GM18502 (cell line): ENCODE measurements around the gene TPBGL.

ENCODE experiments used
- ATAC-seq: cut with Tn5 transposase; IDR thresholded peaks from one replicate; pipeline ENCODE4 v1.9.1; 2021; ENCODE audit warnings: mild to moderate bottlenecking; ENCODE audit not compliant: unreplicated experiment, poor library complexity

The TPBGL gene

DNA sequence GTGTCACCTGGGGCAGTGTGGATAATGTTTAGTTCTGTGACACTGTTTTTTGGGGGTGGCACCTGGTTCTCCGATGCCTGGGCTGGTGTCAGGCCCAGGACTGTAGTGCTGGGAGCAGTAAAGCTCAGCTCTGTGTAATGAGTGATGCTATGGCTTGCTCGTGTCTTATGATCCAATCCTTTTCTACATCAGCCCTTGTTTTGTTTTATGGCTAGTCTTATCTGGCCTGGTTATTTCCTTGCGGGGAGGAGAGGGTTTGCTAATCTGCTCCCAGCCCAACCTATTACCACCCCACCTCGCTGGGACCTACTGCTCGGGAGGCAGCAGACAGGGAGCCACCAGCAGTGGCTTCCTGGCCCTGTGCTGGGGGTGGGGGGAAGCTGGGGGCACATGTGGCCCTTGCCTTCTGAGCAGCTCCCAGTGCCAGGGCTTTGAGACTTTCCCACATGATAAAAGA is 35.0 kb upstream of the TPBGL start:
- no peak for ATAC-seq

DNA sequence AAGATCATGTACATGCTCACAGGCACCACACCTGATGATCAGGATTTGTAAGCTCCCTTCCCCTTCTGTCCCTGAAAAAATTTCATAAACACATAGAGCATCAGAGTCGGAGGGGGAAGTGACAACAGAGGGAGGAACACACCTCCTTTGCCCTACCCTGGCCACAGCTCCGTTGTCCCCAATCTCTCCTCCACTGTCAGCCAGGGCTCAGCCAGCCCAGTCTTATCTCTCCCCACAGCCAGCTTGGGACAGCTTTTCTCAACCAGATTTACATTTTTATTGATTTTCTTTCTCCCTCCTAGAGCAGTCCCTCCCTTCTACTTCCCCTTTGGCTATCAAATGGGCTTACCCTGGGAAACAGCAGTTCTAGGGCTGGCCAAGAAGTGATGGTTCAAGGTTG is 32.1 kb upstream of the TPBGL start:
- ATAC-seq: no peak

DNA sequence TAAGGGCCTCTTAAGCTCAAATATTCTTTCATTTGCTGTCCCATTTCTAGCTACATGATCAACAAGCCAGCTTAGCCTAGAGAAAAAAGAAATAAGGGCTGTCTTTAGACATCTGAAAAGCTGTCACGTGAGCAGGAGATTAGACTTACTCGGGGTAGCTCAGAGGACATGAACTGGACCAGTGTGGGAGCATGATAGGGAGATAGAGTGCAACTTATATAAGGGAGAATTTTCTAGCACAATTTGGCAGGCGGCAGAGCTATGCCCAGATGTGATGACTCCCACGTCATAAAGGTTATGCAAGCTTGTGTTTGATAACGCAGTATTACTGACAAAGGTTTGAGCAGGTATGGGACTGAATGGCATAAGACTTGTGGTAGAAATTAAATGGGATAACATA is 28.2 kb upstream of the TPBGL start:
- ATAC-seq: no peak

DNA sequence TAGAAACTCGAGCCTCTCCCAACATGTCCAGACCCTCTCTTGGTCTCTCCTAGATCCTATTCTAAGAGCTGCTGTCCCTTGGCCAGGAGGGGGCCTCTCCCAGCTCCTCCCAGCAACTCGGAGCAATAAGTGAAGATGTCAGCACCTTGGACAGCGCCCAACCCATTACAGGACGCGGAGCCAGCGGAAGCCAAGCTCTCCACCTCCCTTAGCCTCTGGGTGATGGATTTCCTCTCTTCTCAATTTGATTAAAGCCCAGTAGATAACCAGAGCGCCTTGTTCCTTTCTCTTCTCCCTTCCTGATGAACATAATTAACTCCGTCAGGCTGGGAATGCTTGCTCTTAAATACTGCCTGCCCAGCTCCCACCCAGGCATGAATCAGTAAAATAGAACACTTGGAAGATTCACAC is 26.2 kb upstream of the TPBGL start:
- no peak for ATAC-seq

DNA sequence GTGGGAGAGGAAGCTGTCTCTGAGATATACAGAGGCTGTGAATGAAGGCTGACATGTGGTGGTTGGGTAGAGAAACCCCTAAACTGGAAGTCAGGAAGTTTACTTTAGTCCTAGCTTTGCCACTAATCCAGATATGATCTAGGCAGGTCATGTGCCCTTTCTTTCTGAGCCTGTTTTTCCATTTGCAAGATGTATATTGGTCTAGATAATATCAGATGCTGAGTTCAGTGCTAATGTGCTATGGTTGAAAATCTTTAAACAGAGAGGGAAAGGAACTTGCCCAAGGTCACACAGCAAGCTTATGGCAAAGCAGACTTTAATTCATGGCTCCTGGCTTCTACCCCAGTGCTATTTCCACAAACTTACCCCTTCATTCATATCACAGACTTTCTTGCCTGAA is 25.7 kb upstream of the TPBGL start:
- no peak for ATAC-seq

DNA sequence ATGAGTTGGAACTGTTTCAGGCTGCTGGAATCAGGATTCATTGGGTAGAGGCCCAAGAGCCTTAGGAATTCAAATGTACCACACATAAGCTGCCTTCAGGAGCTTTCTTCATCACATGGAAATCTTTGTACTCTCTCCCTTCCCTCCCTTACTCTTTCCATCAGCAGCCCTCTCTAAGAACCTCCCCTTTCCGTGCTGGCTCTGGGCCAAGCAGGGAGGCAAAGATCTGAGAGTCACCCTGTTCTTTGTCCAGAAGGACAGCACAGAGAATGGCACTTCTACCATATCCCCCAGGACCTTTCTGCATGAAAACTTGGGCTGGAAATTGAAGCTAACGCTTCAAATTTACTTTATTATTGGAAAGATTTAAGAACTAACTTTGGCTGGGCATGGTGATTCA is 20.7 kb upstream of the TPBGL start:
- no peak for ATAC-seq

DNA sequence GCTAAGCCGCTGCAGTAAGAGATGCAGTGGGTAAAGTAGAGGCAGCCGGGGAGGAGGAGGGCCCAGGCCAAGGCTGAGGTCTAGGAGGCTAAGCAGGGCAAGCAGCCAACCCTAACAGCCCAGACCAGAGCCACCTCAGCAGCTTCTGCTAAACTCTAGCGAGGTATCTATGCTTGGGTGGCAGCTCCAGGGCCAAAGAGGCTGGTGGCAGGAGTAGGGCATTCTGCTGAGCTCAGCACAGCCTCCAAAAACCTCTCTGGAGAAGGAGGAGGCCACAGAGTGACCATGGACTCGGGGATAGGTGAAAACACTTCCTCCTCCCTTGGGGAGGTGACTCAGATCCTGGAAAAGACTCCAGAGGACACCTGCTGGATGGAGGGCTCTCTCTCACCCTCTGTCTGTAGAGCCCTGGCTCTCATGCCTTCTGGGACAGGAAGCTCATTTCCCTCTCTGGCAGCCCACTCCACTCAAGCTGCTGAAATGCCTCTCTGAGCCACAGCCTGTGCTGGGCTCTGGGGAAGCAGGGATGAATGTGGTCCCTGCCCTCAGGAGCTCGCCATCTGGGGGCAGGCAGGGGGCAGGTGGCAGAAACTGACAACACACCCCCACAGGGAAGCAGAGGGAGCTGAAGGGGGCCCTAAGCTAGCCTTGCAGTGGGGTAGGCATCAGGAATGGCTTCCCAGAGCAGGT is 16.5 kb upstream of the TPBGL start:
- no peak for ATAC-seq

DNA sequence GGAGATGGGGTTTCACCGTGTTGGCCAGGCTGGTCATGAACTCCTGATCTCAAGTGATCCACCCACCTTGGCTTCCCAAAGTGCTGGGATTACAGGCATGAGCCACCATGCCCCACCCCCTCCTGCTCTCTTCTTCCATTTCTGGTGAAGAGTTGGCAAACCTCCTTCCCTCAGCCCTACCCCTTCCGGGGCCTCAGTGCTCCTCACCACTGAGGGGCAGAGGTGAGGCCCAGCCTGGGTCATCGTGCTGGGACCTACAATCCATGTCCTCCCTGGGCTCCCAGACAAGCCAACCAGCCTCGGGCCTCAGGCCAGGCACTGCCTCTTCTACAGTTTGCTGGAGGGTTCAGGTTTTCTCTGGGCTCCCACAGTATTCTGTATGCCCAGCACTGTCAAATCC is 14.8 kb upstream of the TPBGL start:
- no peak for ATAC-seq

DNA sequence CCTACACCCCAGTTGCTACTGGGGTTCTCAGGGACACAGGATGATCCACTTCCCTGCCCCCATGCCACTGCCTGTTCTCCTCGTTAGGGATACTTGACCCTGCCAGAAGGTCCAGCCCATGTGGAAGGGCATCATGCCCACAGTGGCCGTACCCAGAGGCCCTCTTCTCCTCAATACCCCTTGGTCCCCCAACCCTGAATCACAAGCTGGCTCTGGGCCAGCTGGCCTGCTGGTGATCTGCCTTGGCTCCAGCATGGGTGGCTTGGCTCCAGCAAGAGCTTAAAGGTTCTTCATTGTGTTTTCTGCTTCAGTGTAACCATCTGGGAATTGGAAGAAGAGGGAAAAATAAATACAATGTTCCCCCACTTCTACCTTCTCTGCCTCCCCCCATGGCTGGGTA is 11.1 kb upstream of the TPBGL start:
- no peak for ATAC-seq

DNA sequence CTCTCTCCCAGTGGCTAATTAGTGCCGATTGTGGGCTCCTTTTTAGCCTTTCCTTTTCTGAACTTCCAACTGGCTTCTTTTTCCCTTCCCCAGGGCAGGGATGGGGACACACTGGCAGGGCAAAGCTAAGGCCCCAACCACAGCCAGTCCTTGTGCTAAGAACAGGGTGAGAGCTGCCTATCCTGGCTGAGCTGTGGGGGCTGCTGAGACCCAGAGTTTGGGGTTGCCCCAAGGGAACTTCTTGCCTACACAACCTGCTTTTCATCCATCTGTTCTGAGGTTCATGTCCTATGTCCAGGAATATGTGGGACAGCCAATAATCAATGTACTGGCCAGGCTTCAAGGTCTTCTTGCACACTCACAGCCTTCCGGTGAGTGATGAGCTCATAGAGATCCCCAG is 10.0 kb upstream of the TPBGL start:
- ATAC-seq: no peak

DNA sequence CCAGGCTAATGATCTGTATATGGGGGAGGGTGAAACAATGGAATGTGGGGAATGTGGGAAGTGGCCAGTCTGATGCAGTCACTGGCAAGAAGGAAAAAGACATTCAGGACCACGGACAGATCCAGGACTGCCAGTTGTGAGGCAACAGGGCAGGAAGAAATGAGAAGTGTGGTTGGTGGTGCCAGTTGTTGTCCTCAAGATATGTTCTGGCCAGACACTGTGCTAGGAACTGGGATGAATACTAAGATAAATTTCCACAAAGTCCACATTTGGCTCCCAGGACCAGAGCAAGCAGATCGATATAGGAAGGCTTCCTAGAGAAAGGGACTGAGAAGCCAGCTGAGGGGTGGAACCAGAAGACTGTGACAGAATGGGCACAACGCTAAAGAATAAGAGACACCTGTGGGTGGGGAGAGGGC is 6.8 kb upstream of the TPBGL start:
- no peak for ATAC-seq

DNA sequence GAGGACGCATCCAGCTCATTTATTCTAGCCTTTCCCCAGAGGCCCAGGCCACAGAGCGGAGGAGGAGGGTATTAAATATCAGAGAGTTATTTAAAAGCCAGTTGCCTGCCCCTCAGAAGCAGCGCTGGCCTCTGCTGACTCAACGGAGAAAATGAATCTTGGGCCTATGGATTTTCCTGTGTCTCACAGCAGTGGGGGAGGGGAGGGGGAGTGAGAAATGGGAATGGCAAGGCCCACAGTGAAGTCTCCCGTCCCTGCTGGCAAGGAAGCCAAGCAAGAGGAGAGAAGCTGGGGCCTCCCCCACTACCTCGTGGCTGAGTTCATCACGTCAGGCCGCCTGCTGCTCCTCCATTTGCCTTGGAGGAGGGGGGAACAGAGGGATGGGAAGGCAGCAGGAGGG is 4.5 kb upstream of the TPBGL start:
- ATAC-seq: no peak

DNA sequence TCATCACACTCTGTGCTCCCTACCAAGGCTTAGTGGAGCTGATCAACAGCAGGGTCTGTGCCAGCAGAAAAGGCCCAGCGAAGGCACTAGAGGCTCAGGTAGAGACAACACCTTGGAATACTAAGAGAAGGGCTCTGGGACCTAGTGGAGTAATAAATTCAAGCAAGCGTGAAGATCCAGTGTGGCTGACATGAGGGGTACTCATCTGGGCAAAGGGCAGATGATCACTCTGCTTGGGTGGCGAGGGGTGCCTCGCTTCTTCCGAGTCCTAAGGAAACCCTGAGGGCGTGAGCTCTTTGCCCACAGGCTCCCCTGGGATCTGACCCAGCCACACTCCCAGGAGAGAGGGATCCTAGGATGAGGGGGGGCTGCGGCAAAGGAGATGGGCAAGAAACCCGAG is 3.5 kb upstream of the TPBGL start:
- no peak for ATAC-seq

DNA sequence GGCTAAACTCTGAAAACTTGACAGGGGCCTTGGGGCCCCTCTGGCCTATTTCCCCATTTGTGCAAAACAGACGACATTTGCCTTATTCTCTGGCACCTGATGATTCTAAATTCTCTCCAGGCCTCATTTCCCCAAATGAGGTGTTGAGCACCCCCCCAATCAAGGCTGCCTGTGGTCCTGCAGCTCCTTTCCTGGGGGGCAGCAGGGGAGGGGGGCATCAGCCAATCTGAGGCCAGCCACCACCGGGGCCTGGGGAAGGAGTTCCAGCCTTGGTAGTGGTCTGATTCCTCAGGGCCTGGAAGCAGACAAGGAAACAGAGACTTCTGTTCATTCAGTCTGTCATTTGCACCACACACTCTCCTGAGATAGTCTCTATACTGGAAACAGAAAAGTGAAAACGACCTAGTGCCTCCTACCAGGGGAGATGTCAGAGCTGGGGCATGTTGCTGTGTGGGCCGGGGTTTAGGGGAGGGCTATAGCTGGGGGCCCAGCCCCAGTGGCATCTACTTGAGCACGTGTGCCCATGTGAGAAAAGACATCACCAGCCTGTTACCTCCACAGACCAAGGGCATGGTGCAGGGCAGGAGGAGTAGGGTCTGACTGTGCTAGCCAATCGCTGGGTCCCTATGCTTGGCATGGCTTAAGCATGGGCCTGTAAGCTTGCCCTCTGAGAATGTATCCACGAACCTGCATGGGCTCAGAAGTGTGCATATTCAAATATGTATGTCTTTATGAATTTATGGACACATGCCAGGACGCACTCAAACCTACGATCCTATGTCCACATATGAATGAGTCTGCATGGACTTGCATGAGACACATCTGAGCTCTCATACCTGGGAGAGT is 1.8 kb upstream of the TPBGL start:
- no peak for ATAC-seq

DNA sequence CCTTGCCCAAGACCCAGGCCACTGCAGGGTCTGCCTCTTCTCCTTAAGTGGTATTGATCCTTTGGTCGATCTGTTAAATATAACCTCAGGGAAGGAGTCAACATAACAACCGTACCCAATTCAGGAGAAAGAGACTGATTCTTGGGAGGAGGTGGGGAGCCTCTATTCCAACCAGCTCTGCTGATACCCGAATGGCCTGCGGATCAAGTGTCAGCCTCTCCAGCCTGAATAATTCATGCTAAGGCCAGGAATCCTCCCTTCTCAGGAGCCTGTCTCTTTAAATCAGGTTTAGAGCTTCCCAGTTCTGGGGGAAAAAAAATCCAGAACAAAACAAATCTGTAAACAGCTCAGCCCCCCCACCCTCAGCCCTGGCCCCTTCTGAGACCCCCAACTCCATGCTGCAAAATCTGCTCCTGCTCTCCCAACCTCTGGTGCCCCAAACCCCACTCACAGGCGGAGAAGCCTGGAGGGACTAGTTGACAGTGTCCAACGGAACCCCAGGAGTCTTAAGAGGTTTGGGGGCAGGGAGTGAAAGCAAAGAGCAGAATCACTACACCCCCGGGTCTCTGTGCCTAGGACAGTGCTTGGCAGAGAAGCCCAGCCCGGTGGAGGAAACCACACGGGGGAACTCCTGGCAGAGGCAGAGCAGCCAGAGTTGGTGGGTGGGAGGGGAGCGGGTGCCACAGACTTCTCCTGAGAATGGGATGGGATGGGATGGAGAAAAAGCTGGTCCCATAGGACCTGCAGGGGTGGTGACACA is 863 bp upstream of the TPBGL start:
- ATAC-seq: no peak

DNA sequence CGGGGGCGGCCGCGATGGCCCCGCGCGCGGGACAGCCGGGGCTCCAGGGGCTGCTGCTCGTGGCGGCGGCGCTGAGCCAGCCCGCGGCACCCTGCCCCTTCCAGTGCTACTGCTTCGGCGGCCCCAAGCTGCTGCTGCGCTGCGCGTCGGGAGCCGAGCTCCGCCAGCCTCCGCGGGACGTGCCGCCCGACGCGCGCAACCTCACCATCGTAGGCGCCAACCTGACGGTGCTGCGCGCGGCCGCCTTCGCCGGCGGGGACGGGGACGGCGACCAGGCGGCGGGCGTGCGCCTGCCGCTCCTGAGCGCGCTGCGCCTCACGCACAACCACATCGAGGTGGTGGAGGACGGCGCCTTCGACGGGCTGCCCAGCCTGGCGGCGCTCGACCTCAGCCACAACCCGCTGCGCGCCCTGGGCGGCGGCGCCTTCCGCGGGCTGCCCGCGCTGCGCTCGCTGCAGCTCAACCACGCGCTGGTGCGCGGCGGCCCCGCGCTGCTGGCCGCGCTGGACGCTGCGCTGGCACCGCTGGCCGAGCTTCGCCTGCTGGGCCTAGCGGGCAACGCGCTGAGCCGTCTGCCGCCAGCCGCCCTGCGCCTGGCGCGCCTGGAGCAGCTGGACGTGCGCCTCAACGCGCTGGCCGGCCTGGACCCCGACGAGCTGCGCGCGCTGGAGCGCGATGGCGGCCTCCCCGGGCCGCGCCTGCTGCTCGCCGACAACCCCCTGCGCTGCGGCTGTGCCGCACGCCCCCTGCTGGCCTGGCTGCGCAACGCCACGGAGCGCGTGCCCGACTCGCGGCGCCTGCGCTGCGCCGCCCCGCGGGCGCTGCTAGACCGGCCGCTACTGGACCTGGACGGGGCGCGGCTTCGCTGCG is 697 bp downstream of the TPBGL start:
- peak; percentile 85 for ATAC-seq

DNA sequence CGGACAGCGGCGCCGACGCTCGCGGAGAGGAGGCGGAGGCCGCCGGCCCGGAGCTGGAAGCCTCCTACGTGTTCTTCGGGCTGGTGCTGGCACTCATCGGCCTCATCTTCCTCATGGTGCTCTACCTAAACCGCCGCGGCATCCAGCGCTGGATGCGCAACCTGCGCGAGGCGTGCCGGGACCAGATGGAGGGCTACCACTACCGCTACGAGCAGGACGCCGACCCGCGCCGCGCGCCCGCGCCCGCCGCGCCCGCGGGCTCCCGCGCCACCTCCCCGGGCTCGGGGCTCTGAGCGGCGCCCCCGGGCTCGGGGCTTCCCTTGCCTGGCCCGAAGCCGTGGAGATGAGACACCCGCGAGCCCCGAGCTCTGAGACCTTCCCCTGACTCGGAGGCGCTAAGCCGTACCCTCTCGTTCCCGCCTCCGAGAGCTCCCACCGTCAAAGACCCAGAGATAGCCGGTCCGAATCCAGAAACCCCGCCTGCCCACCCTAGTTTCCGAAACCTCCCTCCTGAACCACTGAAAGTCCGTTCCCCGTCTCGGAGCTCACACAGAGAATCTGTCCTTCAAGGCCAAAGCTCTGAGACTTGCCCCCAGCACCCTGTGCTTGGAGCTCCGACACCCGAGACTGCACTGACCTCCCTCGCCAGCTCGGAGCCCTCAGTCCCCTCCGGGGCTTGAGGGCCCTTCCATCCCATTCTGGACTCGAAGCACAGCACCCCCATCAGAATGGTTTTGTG is 1.5 kb downstream of the TPBGL start:
- ATAC-seq: peak; percentile 25

DNA sequence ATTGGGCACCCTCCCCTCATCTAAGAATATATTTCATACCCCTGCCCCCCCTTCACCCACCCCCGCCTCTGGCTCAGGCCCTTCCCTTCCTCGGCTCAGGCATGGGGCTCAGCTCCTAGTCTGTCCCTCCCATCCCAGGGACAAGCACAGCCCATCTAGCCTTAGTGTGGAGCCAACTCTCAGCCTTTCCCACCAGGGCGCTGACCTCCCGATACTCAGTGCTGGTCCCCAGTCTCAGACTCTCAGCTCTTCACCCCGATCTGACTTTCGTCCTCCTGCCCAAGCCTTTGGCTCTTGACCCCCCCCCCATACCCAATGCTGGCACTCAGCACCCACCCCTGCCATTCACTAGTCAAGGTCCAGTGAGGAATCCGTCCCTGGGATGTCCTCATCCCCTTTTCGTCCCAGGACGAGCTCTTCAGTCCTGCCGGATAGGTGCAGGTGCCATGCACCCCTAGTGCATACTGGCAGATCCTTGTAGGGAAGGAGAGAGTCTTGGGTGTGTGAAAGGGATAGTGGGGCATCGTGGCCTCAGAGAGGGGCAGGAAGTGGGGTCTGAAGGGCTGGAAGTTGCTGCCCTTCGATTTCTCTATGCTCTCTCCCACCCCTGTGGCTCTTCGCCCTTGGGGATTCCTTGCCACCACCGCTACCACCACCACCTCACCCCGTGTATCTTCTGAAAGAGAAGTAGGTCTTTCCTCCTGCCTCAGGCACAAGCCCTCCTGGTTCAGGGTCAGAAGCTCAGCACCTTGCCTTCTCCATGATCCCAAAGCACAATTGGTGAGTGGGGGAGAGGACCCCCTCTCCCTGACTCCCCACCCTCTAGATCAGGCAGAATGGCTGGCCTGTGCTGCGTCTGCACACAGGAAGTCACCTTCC is 2.4 kb downstream of the TPBGL start:
- ATAC-seq: no peak
